ENCODE measurements around the gene RNF182. TPM values are rescaled to one million over a fixed set of nuclear protein-coding genes. Genes with fewer than 3 reads are reported as not detected.

The RNF182 gene
- total RNA-seq, 1 experiment from 2014 or later = 3.7 TPM

DNA sequence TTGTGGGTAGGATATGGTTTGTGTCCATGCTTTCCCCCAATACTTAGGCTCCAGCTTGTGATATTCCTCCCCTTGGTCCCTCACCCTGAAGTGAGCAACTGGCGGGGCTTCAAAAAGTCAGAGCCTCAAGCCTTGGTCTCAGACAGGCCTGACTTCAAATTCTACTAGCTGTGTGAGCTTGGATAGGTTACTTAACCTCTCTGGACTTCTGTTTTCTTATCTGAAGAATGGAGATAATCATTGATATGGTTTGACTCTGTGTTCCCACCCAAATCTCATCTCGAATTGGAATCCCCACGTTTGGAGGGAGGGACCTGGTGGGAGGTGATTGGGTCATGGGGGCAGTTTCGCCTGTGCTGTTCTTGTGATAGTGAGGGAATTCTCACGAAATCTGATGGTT lies 97.9 kb downstream of the RNF182 start:
- WGBS (ENCODE audit: extremely low coverage, insufficient read length, low lambda C conversion rate) = no CpG with 5 or more reads among the region's 5 CpGs
- no peak overlapping the region for H4K5ac ChIP-seq (ENCODE audit: insufficient read length, low read depth, low read length)
- H3T11ph ChIP-seq (ENCODE audit: low read length) = no peak overlapping the region
- H3K23me2 ChIP-seq (ENCODE audit: insufficient read length, low read depth, low read length, poor library complexity, severe bottlenecking) = no peaks in the 10 kb centered on the region
- H3K9ac ChIP-seq (ENCODE audit: extremely low read depth, insufficient read length, low read length) = no peak overlapping the region
- no peaks in the 10 kb centered on the region for H3K79me1 ChIP-seq (ENCODE audit: insufficient read depth, low read depth, low read length, poor library complexity, severe bottlenecking)
- no peaks in the 10 kb centered on the region for H3K27me3 ChIP-seq (ENCODE audit: insufficient read depth, low read length)
- no peak overlapping the region for H2BK20ac ChIP-seq (ENCODE audit: low read depth, low read length, poor library complexity, severe bottlenecking)
- peaks cover 25% of the 10 kb centered on the region for H3K27me3 Mint-ChIP-seq (ENCODE audit: low read depth)
- no peak for DNase-seq
- H3K4me1 ChIP-seq (ENCODE audit: insufficient read depth, low read length) = peaks cover 7% of the 10 kb centered on the region
- no peak overlapping the region for H3K4me3 Mint-ChIP-seq
- no peak overlapping the region for H2BK5ac ChIP-seq (ENCODE audit: insufficient read length, low read length)
- no peak overlapping the region for H4K8ac ChIP-seq (replicated peaks; ENCODE audit: insufficient read length, low read depth, low read length)
- H3K79me2 ChIP-seq (ENCODE audit: insufficient read depth, low read length) = no peaks in the 10 kb centered on the region
- no peak overlapping the region for H3K4me2 ChIP-seq (ENCODE audit: insufficient read depth, insufficient read length, low read length)
- no peak overlapping the region for H3K23ac ChIP-seq (ENCODE audit: insufficient read length, low read depth, low read length)
- H2AFZ ChIP-seq (ENCODE audit: low read length) = no peak overlapping the region
- peaks cover 32 to 37% of the 10 kb centered on the region in 2 experiments for H3K4me1 Mint-ChIP-seq
- TF ChIP-seq CTCF (conservative IDR thresholded peaks at IDR 0.05) = no peak
- H3K27ac ChIP-seq (ENCODE audit: insufficient read length, low read depth, low read length) = no peak overlapping the region
- no peak overlapping the region for H4K91ac ChIP-seq (ENCODE audit: insufficient read length, low read depth, low read length)
- no peaks in the 10 kb centered on the region for H3K9me3 ChIP-seq (ENCODE audit: control insufficient read depth, low read depth, low read length)
- no peak overlapping the region for H2BK12ac ChIP-seq (ENCODE audit: insufficient read length, low read depth, low read length)
- H3K36me3 Mint-ChIP-seq (ENCODE audit: insufficient read depth in 1 of 3, low read depth in 3 of 3) = peaks cover 0 to 13% (median 7%) of the 10 kb centered on the region in 3 experiments; a peak in 6 of 7 replicates
- H3K56ac ChIP-seq (ENCODE audit: insufficient read length, low read depth, low read length) = no peak overlapping the region
- H3K14ac ChIP-seq (ENCODE audit: insufficient read depth, low read length) = no peak overlapping the region
- peaks cover 11 to 12% of the 10 kb centered on the region in 2 experiments for H3K9me3 Mint-ChIP-seq
- H3K18ac ChIP-seq (ENCODE audit: insufficient read length, low read depth, low read length) = no peak overlapping the region
- no peak overlapping the region for H2AK5ac ChIP-seq (ENCODE audit: insufficient read length, low read length)
- H2BK15ac ChIP-seq (ENCODE audit: low read depth, low read length) = no peak overlapping the region
- no peak overlapping the region for H3K4ac ChIP-seq (ENCODE audit: low read depth, low read length)
- H3K27ac Mint-ChIP-seq = no peak overlapping the region
- no peaks in the 10 kb centered on the region for H4K20me1 ChIP-seq (ENCODE audit: control insufficient read depth, insufficient read depth, insufficient read length)
- no peak overlapping the region for H2BK120ac ChIP-seq (ENCODE audit: low read depth, low read length, poor library complexity, severe bottlenecking)
